Adrenal gland (tissue), 12 donors: ENCODE data around the gene GPATCH3. TPM values are rescaled to one million over a fixed set of nuclear protein-coding genes. Genes with fewer than 3 reads are reported as not detected.

ENCODE experiments used
- DNase-seq, 7 donors: peaks; one replicate each; pipeline ENCODE4 v3.0.0-alpha.2; 2019 to 2020
- H3K27ac ChIP-seq, 5 donors: fragments of 200-600 bp; sonication (generic) in 4 of 5; 1 replicate in 3 of 5; 2 replicates in 2 of 5; pipeline versions ENCODE4 v1.5.1 to v1.8.0; 2016 to 2020; ENCODE audit warnings: mild to moderate bottlenecking in 1 of 5
- H3K27me3 ChIP-seq: fragments of 200-600 bp; 2 replicates; pipeline ENCODE4 v1.8.0; 2021
- H3K36me3 ChIP-seq, 2 donors: fragments of 200-600 bp; replicated peaks in 1 of 2; 1 replicate in 1 of 2; 2 replicates in 1 of 2; pipeline versions ENCODE4 v1.5.1 to v1.8.0; 2018 to 2022
- H3K4me1 ChIP-seq, 2 donors: fragments of 200-600 bp; replicated peaks in 1 of 2; 1 replicate in 1 of 2; 2 replicates in 1 of 2; pipeline versions ENCODE4 v1.5.1 to v1.8.0; 2018 to 2021
- H3K4me3 ChIP-seq, 4 donors: fragments of 200-600 bp; sonication (generic) in 3 of 4; one replicate each; pipeline ENCODE4 v1.5.1; 2016 to 2018
- H3K9me3 ChIP-seq, 3 donors: fragments of 200-600 bp; sonication (generic) in 1 of 3; replicated peaks in 1 of 3; 1 replicate in 2 of 3; 2 replicates in 1 of 3; pipeline versions ENCODE4 v1.5.1 to v1.8.0; 2016 to 2021
- CTCF ChIP-seq, 6 experiments: fragments of 450-650 bp in 4 of 6; fragments of 200-600 bp in 2 of 6; sonication (generic) in 1 of 6; IDR thresholded peaks; 1 replicate in 5 of 6; 2 replicates in 1 of 6; pipeline versions ENCODE4 v1.5.1 to v1.8.0; 2016 to 2021; ENCODE audit warnings: antibody characterized with exemption in 6 of 6, mild to moderate bottlenecking in 2 of 6, moderate library complexity in 1 of 6
- POLR2A ChIP-seq, 2 donors: fragments of 450-650 bp; IDR thresholded peaks; one replicate each; pipeline ENCODE4 v1.6.1; 2017; ENCODE audit warnings: antibody characterized with exemption in 2 of 2, mild to moderate bottlenecking in 2 of 2, moderate library complexity in 1 of 2
- WGBS, 4 donors: extraction: QIAGEN DNeasy Blood & Tissue Kit in 2 of 4; methylation state at CpG; one replicate each; pipeline versions ENCODE4 v1.1.5 to v1.1.7; 2013 to 2017; 5-methylcytosine and 5-hydroxymethylcytosine counted together
- intact Hi-C, 2 donors: fragments of 100-400 bp; cut with DNase I; formaldehyde crosslinking; loops; one replicate each; pipeline versions ENCODE4 v1.14.1 to v1.15.0; 2022 to 2023
- polyA plus RNA-seq, 3 donors: library from polyadenylated mRNA; stranded (reverse); fragments of 200-250 nt in 2 of 3; fragments of 350-450 nt in 1 of 3; fragmentation: Illumina TruSeq in 1 of 3; extraction: RNeasy Lipid Tissue Mini Kit (QIAGEN cat#74804) in 1 of 3; gene quantifications; one replicate each; pipeline ENCODE4 v1.2.3, GENCODE V29; 2013 to 2014
- total RNA-seq, 9 donors: library from RNA; depleted of rRNA in 4 of 9; stranded (reverse); fragments of >200 nt in 4 of 9; fragments of 120-200 nt in 1 of 9; fragmentation: NEBNext Ultra II Directional in 1 of 9; extraction: Animal tissue kit (Norgen Biotek cat#: 25700) in 1 of 9; gene quantifications; one replicate each; pipeline versions ENCODE4 v1.1.0 to v1.2.4, GENCODE V29; 2013 to 2023
- donor health status: healthy with polysubstance abuse.
- donor health status: Bipolar disorder and iron deficiency.
- donor health status: DM: yes; HTN: yes; CAD: no.
- donor health status: DM: no; HTN: no; CAD: no.
- donor health status: DM: no; HTN: no; CAD: no.
- donor health status: DM: yes; HTN: yes; CAD: no.

GPATCH3 gene
- total and polyA plus RNA-seq, 12 donors = 9.2 to 36.7 (median 15.7) TPM

DNA sequence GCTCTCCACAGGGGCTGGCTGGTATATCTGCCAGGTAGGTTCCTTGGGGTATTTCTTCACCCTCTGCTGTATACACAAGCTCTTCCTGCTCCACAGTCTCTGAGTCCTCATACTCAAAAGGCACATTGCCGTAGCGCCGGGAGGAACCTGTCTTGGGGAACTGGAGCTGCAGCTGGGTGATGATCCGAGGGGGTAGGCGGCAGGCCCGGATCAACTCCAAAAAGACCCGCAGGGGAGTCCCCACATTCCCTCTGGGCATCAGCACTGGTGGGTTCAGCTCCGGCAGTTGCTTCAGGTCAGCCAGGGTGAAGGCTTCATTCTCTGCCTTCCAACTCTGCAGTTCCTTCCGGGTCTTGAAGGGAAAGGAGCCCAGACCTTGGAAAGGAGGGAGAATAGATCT is 2.9 kb downstream of the GPATCH3 start:
- TF ChIP-seq CTCF (IDR thresholded peaks at IDR 0.05) (no peak), POLR2A (IDR thresholded peaks at IDR 0.05) (no peak)
- no peaks in the 10 kb centered on the region for H3K27me3 ChIP-seq
- 85 to 93% (median 90%) methylated on average over 8 to 9 of the region's 9 CpGs for WGBS, 4 donors
- no peak overlapping the region for H3K4me3 ChIP-seq
- intact Hi-C loops = no loop called here
- H3K27ac ChIP-seq = no peak overlapping the region
- no peak for DNase-seq
- no peaks in the 10 kb centered on the region for H3K9me3 ChIP-seq
- H3K36me3 ChIP-seq = peaks cover 0 to 58% of the 10 kb centered on the region in 2 donors
- H3K4me1 ChIP-seq = peaks cover 10 to 20% of the 10 kb centered on the region in 2 donors

- H3K27ac ChIP-seq = no peak overlapping the region
- WGBS, 4 donors = 93 to 95% (median 94%) methylated on average over 13 of the region's 13 CpGs
- peaks cover 7 to 12% of the 10 kb centered on the region in 2 donors for H3K4me1 ChIP-seq
- intact Hi-C loops = no loop called here
- no peak for DNase-seq
- no peak overlapping the region for H3K4me3 ChIP-seq
- no peaks in the 10 kb centered on the region for H3K9me3 ChIP-seq
- peaks cover 0 to 65% of the 10 kb centered on the region in 2 donors for H3K36me3 ChIP-seq
- H3K27me3 ChIP-seq = no peaks in the 10 kb centered on the region
- TF ChIP-seq CTCF (IDR thresholded peaks at IDR 0.05) = no peak
- no peak for TF ChIP-seq POLR2A (IDR thresholded peaks at IDR 0.05)
Observed at GRCh38 chr1:26894263-26894662, 6.0 kb downstream of the GPATCH3 start.

- H3K27me3 ChIP-seq = no peaks in the 10 kb centered on the region
- H3K4me1 ChIP-seq = peaks cover 7 to 10% of the 10 kb centered on the region in 2 donors
- peak overlapping the region; percentile 35 to 99 (median 89) for H3K27ac ChIP-seq
- TF ChIP-seq CTCF (IDR thresholded peaks at IDR 0.05) (no peak), POLR2A (IDR thresholded peaks at IDR 0.05) (no peak)
- no peaks in the 10 kb centered on the region for H3K9me3 ChIP-seq
- no peak for DNase-seq
- 2 to 5% (median 3%) methylated on average over 4 to 12 of the region's 12 CpGs for WGBS, 4 donors
- H3K36me3 ChIP-seq = peaks cover 0 to 67% of the 10 kb centered on the region in 2 donors
- intact Hi-C loops = no loop called here
- peak overlapping the region in 3 of 4 donors; percentile 61 to 96 (median 90) for H3K4me3 ChIP-seq
Observed at GRCh38 chr1:26890467-26890796, 9.8 kb downstream of the GPATCH3 start.

DNA sequence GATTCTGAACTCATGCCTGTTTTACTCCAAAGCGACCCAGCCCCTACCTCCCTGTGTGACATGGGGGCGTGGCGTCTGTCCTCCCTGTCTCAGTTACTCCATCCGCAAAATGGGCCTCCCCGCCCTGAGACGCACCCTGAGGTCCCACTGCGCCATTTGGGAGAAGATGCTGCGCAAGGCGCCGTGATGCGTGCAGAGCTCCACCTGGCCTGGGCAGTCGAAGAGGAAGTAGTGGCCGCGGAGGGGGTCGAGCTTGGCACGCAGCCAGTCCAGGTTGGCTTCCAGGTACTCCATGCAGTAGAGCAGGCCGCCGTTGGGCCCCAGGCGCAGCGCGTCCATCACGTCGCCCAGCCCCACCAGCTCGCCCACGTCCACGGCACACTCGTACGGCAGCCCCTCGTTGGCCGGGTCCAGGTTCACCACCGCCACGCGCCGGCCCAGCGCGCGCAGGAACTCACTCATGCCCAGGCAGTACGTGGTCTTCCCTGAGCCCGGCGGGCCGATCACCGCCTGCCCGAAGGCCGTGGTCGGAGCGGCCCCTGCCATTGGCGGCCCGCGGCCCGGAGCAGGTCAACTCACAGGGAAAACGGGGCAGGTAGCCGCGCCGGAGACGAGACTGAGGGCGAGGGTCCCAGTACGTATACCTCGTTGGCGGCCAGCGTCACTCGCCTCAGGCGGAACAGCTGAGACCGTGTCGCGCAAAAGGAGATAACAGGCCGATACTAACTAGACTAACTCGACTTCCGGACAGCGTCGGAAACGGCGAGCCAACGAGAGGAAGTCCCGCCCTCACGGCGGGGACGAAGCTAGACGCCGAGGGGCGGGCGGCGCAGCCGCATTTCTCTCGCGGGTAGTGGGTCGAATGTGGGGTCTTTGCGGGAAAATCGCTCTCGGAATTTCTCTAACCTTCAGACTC is 10.5 kb downstream of the GPATCH3 start, which contains the start of gene GPN2:
Gene GPN2, minus strand, starts transcription at position 733 of the 916 bp plus-strand sequence. Its CDS starts 187 bp downstream, at position 546.
- DNase-seq = peak; percentile 79 to 88 (median 82)
- Histone ChIP-seq H3K9me3 (no peaks in the 10 kb centered on the region), H3K27ac (peak within 1 kb of the TSS; percentile 63 to 99 (median 89)), H3K4me3 (peak within 1 kb of the TSS; percentile 53 to 96 (median 76)), H3K27me3 (no peaks in the 10 kb centered on the region), H3K36me3 (peaks cover 0 to 67% of the 10 kb centered on the region in 2 donors), H3K4me1 (peaks cover 7 to 10% of the 10 kb centered on the region in 2 donors)
- intact Hi-C loops = loop anchor here in 1 of 2 donors (10.0 kb wide), 1 partner anchor 285 kb away; no protein-coding TSS in a partner anchor
- WGBS, 4 donors = 1 to 3% (median 1%) methylated on average over 26 to 89 of the region's 89 CpGs
- peak; percentile 62 to 85 for TF ChIP-seq POLR2A (IDR thresholded peaks at IDR 0.05)
- TF ChIP-seq CTCF (IDR thresholded peaks at IDR 0.05) = no peak
